D341Med (cell line): ENCODE data around the gene BNIP3.
"Not testable (repeated sequence)": the region's sequence is repeated elsewhere in the genome, so short reads cannot be mapped to it uniquely, and the experiment has no call there.

Source experiments
- DNase-seq: peaks from one replicate; pipeline ENCODE4 v3.0.0; 2012; ENCODE audit warnings: low spot score

Gene BNIP3

GRCh38 chr10:131929122-131929845 lies 52.4 kb downstream of the BNIP3 start:
- no peak for DNase-seq

GRCh38 chr10:131928248-131929095 lies 53.3 kb downstream of the BNIP3 start:
- no peak for DNase-seq

- DNase-seq = no peak
These were observed 54.8 kb downstream of the BNIP3 start for GRCh38 chr10:131926743-131927595.

- DNase-seq = no peak
These were observed 55.5 kb downstream of the BNIP3 start for GRCh38 chr10:131926253-131926652.

- DNase-seq = no peak
These were observed 56.0 kb downstream of the BNIP3 start for GRCh38 chr10:131925716-131926115.

GRCh38 chr10:131925011-131925649 lies 56.6 kb downstream of the BNIP3 start:
- DNase-seq = no peak

- DNase-seq = no peak
These were observed 58.5 kb downstream of the BNIP3 start for GRCh38 chr10:131923038-131923756.

GRCh38 chr10:131921184-131921583 lies 60.5 kb downstream of the BNIP3 start:
- DNase-seq = no peak

- no peak for DNase-seq
These were observed 61.0 kb downstream of the BNIP3 start for GRCh38 chr10:131920693-131921092.

GRCh38 chr10:131920151-131920550 lies 61.6 kb downstream of the BNIP3 start:
- DNase-seq = no peak

- DNase-seq = not testable (repeated sequence)
These were observed 62.3 kb downstream of the BNIP3 start for GRCh38 chr10:131919461-131919860.
